Tibial nerve (tissue), 3 donors: ENCODE data around the gene LPIN3.

Experiments used
- POLR2A ChIP-seq, 2 donors: fragments of 450-650 bp; IDR thresholded peaks; one replicate each; pipeline ENCODE4 v1.6.1; 2017; ENCODE audit warnings: antibody characterized with exemption in 2 of 2, mild to moderate bottlenecking in 2 of 2, moderate library complexity in 2 of 2
- TF ChIP-seq, protein P1 (sequence below), 5 experiments: fragments of 200-600 bp in 3 of 5; fragments of 450-650 bp in 2 of 5; sonication (generic) in 3 of 5; IDR thresholded peaks; one replicate each; pipeline ENCODE4 v1.5.1; 2016 to 2019; ENCODE audit warnings: antibody characterized with exemption in 5 of 5, mild to moderate bottlenecking in 3 of 5, moderate library complexity in 2 of 5

DNA sequence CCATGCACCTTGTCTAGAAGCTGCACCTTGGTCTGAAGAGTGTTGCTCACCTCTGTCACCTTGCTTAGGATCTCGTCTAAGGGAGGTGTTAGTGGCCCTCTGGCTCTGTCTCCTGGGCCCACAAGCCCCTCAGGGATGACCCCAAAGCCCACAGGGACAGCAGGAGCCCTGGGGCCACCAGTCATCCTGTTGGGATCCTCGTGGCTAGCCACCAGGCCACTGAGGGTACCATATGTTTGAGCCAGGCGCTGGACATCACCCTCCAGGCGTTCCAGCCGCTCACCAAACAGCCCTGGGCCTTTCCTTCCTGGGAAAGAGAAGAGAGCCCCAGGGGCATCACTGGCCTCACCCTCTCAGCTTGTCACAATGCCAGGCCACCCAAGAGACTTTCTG, 22.1 kb downstream of the LPIN3 start:
- TF ChIP-seq POLR2A (IDR thresholded peaks at IDR 0.05) = no peak
- TF ChIP-seq, protein P1, sequence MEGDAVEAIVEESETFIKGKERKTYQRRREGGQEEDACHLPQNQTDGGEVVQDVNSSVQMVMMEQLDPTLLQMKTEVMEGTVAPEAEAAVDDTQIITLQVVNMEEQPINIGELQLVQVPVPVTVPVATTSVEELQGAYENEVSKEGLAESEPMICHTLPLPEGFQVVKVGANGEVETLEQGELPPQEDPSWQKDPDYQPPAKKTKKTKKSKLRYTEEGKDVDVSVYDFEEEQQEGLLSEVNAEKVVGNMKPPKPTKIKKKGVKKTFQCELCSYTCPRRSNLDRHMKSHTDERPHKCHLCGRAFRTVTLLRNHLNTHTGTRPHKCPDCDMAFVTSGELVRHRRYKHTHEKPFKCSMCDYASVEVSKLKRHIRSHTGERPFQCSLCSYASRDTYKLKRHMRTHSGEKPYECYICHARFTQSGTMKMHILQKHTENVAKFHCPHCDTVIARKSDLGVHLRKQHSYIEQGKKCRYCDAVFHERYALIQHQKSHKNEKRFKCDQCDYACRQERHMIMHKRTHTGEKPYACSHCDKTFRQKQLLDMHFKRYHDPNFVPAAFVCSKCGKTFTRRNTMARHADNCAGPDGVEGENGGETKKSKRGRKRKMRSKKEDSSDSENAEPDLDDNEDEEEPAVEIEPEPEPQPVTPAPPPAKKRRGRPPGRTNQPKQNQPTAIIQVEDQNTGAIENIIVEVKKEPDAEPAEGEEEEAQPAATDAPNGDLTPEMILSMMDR (IDR thresholded peaks at IDR 0.05) = no peak
